CD4-positive, CD25-positive, alpha-beta regulatory T cell (primary cell): ENCODE measurements around the gene MXRA7. TPM values are rescaled to one million over a fixed set of nuclear protein-coding genes. Genes with fewer than 3 reads are reported as not detected.
A peak's percentile ranks its signal among the peaks of the same experiment; 100 is the strongest.

Source experiments
- ATAC-seq, 2 donors: fragments of 150-1000 bp; cut with Tn5 transposase; one replicate each; pipeline ENCODE4 v1.10.0; 2021; ENCODE audit warnings: low read depth in 2 of 2, moderate number of reproducible peaks in 2 of 2, moderate library complexity in 1 of 2
- DNase-seq, 3 donors: peaks; one replicate each; pipeline versions ENCODE4 v3.0.0 to v3.0.0-alpha.2; 2012 to 2022; ENCODE audit warnings: mixed read lengths in 1 of 3
- H3K27ac ChIP-seq: one replicate; pipeline ENCODE4 v1.7.0; 2013; ENCODE audit warnings: mild to moderate bottlenecking, low read length; ENCODE audit not compliant: insufficient read depth, poor library complexity, severe bottlenecking
- H3K27me3 ChIP-seq: one replicate; pipeline ENCODE4 v1.7.0; 2013; ENCODE audit warnings: low read length; ENCODE audit not compliant: control insufficient read depth, insufficient read depth
- H3K36me3 ChIP-seq: one replicate; pipeline ENCODE4 v1.7.0; 2013; ENCODE audit warnings: mild to moderate bottlenecking, low read length, moderate library complexity; ENCODE audit not compliant: control insufficient read depth, insufficient read depth
- H3K4me1 ChIP-seq: 2 replicates; pipeline ENCODE4 v1.7.0; 2013; ENCODE audit warnings: mild to moderate bottlenecking, low read length; ENCODE audit not compliant: insufficient read depth, control insufficient read depth, poor library complexity, severe bottlenecking
- H3K4me3 ChIP-seq: one replicate; pipeline ENCODE4 v1.7.0; 2013; ENCODE audit warnings: low read depth, mild to moderate bottlenecking, low read length, moderate library complexity
- H3K9me3 ChIP-seq, 2 experiments: 1 replicate in 1 of 2; 2 replicates in 1 of 2; pipeline ENCODE4 v1.7.0; 2013; ENCODE audit warnings: low read length in 2 of 2, mild to moderate bottlenecking in 1 of 2, moderate library complexity in 1 of 2; ENCODE audit not compliant: control insufficient read depth in 2 of 2
- H3K27ac Mint-ChIP-seq, 3 donors: one replicate each; pipeline ENCODE4 v1.8.0; 2020 to 2022; ENCODE audit warnings: mild to moderate bottlenecking in 3 of 3, mixed read lengths in 3 of 3, moderate library complexity in 2 of 3
- H3K27me3 Mint-ChIP-seq: one replicate; pipeline ENCODE4 v1.8.0; 2022; ENCODE audit warnings: mild to moderate bottlenecking, mixed read lengths
- H3K36me3 Mint-ChIP-seq: one replicate; pipeline ENCODE4 v1.8.0; 2020; ENCODE audit warnings: mixed read lengths
- H3K4me1 Mint-ChIP-seq, 4 donors: one replicate each; pipeline ENCODE4 v1.8.0; 2020 to 2022; ENCODE audit warnings: mixed read lengths in 4 of 4, mild to moderate bottlenecking in 1 of 4
- H3K4me3 Mint-ChIP-seq, 4 donors: one replicate each; pipeline ENCODE4 v1.8.0; 2020 to 2022; ENCODE audit warnings: mild to moderate bottlenecking in 4 of 4, mixed read lengths in 4 of 4, moderate library complexity in 3 of 4
- H3K9me3 Mint-ChIP-seq, 7 donors: one replicate each; pipeline ENCODE4 v1.8.0; 2020 to 2022; ENCODE audit warnings: mixed read lengths in 7 of 7, mild to moderate bottlenecking in 3 of 7, moderate library complexity in 2 of 7
- polyA plus RNA-seq, 4 donors: library from polyadenylated mRNA; unstranded; fragments of 300-500 nt; fragmentation: Illumina TruSeq; gene quantifications; one replicate each; pipeline ENCODE4 v1.2.3, GENCODE V29; 2021
- total RNA-seq: library from RNA; stranded (reverse); gene quantifications from one replicate; pipeline ENCODE4 v1.2.3, GENCODE V29; 2022

The MXRA7 gene
- total and polyA plus RNA-seq, 5 donors from 2014 or later: 2.2 to 8.8 (median 5.0) TPM

DNA sequence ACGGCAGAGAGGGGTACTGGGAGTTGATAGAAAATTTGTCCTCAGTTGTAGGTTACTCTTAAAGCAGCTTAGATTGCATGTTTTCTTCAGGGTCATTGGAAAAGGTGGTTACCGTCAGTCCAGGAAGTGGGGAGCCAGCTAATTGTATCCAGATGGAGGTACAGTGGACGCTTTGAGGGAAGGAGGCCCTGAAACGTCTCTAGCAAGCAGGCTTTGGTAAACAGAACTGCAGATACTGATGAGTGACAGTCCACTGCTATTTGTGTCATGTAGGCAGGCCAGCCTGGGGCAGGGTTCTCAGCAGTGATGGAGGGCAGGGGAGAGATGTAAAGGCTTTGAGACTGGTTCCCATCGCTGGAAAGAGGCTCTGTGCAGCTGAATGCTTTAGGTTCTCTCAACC, 37.0 kb downstream of the MXRA7 start:
- H3K4me3 Mint-ChIP-seq: peak overlapping the region in 3 of 4 donors; percentile 62 to 90 (median 69)
- H3K27me3 Mint-ChIP-seq: peaks cover 6% of the 10 kb centered on the region
- no peak overlapping the region for H3K27ac Mint-ChIP-seq
- no peak for DNase-seq
- no peak overlapping the region for H3K4me3 ChIP-seq
- no peaks in the 10 kb centered on the region for H3K36me3 ChIP-seq
- no peaks in the 10 kb centered on the region for H3K27me3 ChIP-seq
- no peak for ATAC-seq
- H3K36me3 Mint-ChIP-seq: no peaks in the 10 kb centered on the region
- no peaks in the 10 kb centered on the region for H3K9me3 Mint-ChIP-seq
- H3K4me1 ChIP-seq: peaks cover 30% of the 10 kb centered on the region
- H3K9me3 ChIP-seq: no peaks in the 10 kb centered on the region
- H3K4me1 Mint-ChIP-seq: peaks cover 16 to 41% (median 23%) of the 10 kb centered on the region in 4 donors
- H3K27ac ChIP-seq: no peak overlapping the region

DNA sequence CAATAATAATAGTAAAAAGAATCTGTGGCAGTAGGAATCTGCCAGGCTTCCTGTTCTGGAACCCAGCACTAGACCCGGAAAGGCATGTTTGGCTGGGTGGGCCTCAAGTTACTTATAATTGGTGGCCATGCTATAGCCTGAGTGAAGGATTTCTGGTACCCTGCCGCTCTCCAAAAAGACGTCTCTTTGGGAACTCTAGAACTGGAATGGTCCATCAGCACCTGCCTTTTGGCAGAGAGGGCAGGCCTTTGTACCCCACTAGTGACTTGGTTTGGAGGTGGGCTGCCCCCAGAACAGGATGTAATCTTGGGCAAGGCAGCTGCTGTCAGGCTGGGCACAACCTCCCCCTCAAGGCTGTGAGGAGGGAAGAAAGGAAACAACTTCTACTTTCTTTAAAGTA, 37.9 kb downstream of the MXRA7 start:
- Histone ChIP-seq H3K27ac (no peak overlapping the region), H3K9me3 (no peaks in the 10 kb centered on the region), H3K4me1 (peaks cover 22% of the 10 kb centered on the region), H3K4me3 (peak overlapping the region; percentile 97), H3K36me3 (no peaks in the 10 kb centered on the region), H3K27me3 (no peaks in the 10 kb centered on the region)
- ATAC-seq: no peak
- peaks cover 10% of the 10 kb centered on the region for H3K27me3 Mint-ChIP-seq
- no peaks in the 10 kb centered on the region for H3K36me3 Mint-ChIP-seq
- DNase-seq: no peak
- peaks cover 16 to 41% (median 23%) of the 10 kb centered on the region in 4 donors for H3K4me1 Mint-ChIP-seq
- peak overlapping the region in 2 of 3 donors; percentile 53 to 97 for H3K27ac Mint-ChIP-seq
- H3K9me3 Mint-ChIP-seq: no peaks in the 10 kb centered on the region
- H3K4me3 Mint-ChIP-seq: peak overlapping the region; percentile 84 to 97 (median 89)

DNA sequence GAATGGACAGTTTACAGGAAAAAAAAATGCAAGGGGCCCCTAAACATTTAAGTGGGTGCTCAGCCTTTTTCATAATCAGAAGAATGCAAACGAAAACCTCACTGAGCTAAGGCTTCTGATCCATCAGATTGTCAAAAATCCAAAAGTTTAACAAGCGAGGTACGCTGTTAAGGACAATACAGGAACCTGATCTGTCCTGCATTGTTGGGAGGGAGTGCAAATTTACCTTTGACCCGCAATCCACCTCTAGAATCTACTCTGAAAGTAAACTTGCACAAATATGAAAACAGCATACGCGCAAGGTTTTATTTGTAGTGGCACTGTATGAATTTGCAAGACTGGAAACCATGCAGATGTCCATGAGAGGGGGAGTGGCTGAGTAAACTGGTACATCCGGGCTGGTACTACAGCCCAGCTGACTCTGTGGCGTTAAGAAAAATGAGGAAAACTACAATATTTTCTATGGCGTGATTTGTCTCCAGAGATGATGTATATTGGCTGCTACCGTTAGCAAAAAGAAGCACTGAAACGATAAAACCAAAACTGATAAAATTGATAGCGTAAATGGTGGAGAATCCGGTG, 38.4 kb downstream of the MXRA7 start:
- ATAC-seq (no peak), DNase-seq (peak in 1 of 3 donors; percentile 46)
- Histone ChIP-seq H3K27ac (peak overlapping the region; percentile 80), H3K36me3 (no peaks in the 10 kb centered on the region), H3K9me3 (no peaks in the 10 kb centered on the region), H3K27me3 (no peaks in the 10 kb centered on the region), H3K4me1 (peaks cover 19% of the 10 kb centered on the region), H3K4me3 (peak overlapping the region; percentile 97)
- Mint-ChIP-seq H3K27ac (peak overlapping the region; percentile 96 to 99 (median 97)), H3K4me1 (peaks cover 16 to 41% (median 23%) of the 10 kb centered on the region in 4 donors), H3K27me3 (peaks cover 13% of the 10 kb centered on the region), H3K36me3 (no peaks in the 10 kb centered on the region), H3K9me3 (no peaks in the 10 kb centered on the region), H3K4me3 (peak overlapping the region; percentile 84 to 97 (median 89))

DNA sequence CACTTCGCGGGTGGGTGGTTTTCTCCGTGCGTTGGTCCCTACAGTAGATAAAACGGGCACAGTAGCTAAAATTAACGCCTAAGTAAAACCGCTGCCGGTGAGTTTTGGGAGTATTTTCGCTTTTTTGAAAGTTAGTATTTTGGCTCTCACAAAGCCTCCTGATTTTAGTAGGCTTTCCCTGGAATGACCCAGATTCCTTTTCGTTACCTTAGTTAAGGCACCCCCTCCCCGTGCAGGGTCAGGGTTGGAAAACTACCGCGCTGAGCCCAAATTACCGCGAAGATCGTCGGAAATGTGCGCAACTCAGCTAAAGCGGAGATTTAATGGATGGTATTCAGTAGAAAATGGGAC, 38.9 kb downstream of the MXRA7 start:
- H3K9me3 Mint-ChIP-seq: no peaks in the 10 kb centered on the region
- peak overlapping the region; percentile 80 for H3K27ac ChIP-seq
- DNase-seq: no peak
- ATAC-seq: no peak
- peaks cover 16 to 41% (median 23%) of the 10 kb centered on the region in 4 donors for H3K4me1 Mint-ChIP-seq
- no peaks in the 10 kb centered on the region for H3K27me3 ChIP-seq
- no peaks in the 10 kb centered on the region for H3K36me3 Mint-ChIP-seq
- peak overlapping the region; percentile 84 to 97 (median 89) for H3K4me3 Mint-ChIP-seq
- H3K27ac Mint-ChIP-seq: peak overlapping the region; percentile 96 to 99 (median 97)
- H3K9me3 ChIP-seq: no peaks in the 10 kb centered on the region
- H3K4me3 ChIP-seq: peak overlapping the region; percentile 97
- H3K36me3 ChIP-seq: no peaks in the 10 kb centered on the region
- peaks cover 19% of the 10 kb centered on the region for H3K4me1 ChIP-seq
- H3K27me3 Mint-ChIP-seq: peaks cover 15% of the 10 kb centered on the region

DNA sequence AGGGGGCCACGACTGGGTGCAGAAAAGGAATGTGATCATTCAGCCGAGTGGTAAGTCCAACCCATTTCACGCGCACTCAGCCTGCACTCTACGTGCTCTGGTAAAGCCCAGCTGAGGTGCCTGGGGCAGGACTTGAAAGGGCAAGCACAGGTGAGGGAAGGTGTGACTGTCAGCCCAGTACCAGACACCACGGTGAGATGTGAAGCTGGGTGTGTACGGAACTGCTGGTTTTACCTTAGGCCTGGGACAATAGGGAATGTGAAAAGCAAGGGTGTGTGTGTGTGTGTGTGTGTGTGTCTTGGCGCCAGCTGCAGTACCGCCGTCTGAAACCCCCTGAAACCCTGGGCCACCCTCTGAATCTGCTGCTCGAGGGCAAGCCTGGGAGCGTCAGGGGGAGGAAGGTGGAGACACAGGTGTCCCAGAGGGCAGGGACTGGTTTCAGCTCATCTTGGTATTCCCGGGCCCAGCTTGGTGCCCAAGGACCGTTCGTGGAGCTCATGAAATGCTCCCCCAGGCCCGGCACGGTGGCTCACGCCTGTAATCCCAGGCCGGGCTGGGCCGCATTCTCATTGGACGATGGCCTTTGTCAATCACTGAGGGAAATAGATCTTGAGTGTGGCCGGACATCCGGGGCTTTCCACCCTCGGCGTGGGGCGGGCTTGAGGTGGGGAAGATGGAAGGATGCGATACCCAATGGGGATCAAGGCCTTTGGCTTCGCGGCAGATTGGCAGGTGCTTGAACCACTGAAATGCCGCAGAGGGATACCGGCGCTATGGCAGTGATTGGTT, 39.4 kb downstream of the MXRA7 start:
- Histone ChIP-seq H3K9me3 (no peaks in the 10 kb centered on the region), H3K4me1 (peaks cover 19% of the 10 kb centered on the region), H3K27ac (peak overlapping the region; percentile 80), H3K36me3 (no peaks in the 10 kb centered on the region), H3K27me3 (no peaks in the 10 kb centered on the region), H3K4me3 (peak overlapping the region; percentile 97)
- H3K36me3 Mint-ChIP-seq: no peaks in the 10 kb centered on the region
- ATAC-seq: peak; percentile 99
- H3K27me3 Mint-ChIP-seq: peaks cover 15% of the 10 kb centered on the region
- no peaks in the 10 kb centered on the region for H3K9me3 Mint-ChIP-seq
- peaks cover 16 to 41% (median 23%) of the 10 kb centered on the region in 4 donors for H3K4me1 Mint-ChIP-seq
- H3K4me3 Mint-ChIP-seq: peak overlapping the region; percentile 84 to 97 (median 89)
- peak overlapping the region; percentile 96 to 99 (median 97) for H3K27ac Mint-ChIP-seq
- peak; percentile 98 to 100 (median 99) for DNase-seq

DNA sequence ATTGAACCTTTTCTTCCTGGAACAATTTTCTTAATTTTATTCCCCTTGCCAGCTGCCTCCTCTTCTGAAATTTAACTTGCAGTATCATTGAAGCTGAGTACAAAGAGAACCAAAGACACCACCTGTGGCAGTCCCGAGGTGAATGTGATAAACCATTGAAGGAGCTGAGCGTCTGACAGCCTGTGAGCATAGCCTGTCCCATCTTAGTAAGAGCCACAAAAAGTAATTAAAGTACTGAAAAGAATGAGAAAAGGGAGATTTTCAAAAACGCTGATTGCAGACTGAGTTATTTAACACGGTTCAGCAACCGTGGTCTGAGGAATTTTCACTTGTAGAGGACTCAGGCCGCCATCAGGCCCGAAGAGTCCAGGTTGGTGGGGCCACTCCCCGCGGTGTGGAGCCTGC, 40.0 kb downstream of the MXRA7 start:
- Histone ChIP-seq H3K27ac (peak overlapping the region; percentile 80), H3K36me3 (no peaks in the 10 kb centered on the region), H3K4me3 (peak overlapping the region; percentile 0), H3K27me3 (no peaks in the 10 kb centered on the region), H3K9me3 (no peaks in the 10 kb centered on the region), H3K4me1 (peaks cover 19% of the 10 kb centered on the region)
- Mint-ChIP-seq H3K27me3 (peaks cover 15% of the 10 kb centered on the region), H3K27ac (peak overlapping the region; percentile 96 to 99 (median 97)), H3K9me3 (no peaks in the 10 kb centered on the region), H3K4me3 (peak overlapping the region; percentile 53 to 97 (median 89)), H3K4me1 (peaks cover 16 to 41% (median 23%) of the 10 kb centered on the region in 4 donors), H3K36me3 (no peaks in the 10 kb centered on the region)
- no peak for DNase-seq
- ATAC-seq: no peak

DNA sequence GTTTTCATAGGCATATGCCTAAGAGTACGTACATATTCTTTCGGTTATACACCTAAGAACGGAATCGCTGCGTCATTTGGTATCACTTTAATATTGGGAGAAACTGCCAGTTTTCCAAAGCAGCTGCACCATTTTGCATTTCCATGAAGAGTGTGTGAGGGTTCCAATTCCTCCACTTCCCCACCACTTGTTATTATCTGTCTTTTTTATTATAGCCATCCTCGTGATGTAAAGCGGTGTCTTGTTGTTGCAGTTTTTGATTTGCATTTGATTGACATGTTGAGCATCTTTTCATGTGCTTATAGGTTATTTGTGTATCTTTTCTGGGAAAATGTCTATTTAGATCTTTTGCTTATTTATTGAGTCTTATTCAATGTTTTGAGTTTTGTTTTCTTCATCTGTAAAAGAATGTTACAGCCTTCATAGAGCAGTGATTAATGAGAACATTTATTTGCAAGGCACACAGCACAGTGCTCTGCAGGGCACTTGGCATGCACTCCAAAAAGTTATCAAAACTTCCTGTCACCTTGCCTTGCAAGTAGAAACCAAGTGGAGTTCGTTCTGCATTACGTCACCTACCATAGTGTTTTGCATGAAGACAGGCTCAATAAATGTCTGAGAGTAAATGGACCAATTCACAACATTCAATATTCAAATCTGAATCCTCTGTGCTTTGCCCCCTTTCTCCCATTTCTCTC, 40.6 kb downstream of the MXRA7 start:
- peak in 2 of 3 donors; percentile 45 to 75 for DNase-seq
- Histone ChIP-seq H3K27me3 (no peaks in the 10 kb centered on the region), H3K4me3 (peak overlapping the region; percentile 0), H3K27ac (peak overlapping the region; percentile 80), H3K9me3 (no peaks in the 10 kb centered on the region), H3K4me1 (peaks cover 19% of the 10 kb centered on the region), H3K36me3 (no peaks in the 10 kb centered on the region)
- no peaks in the 10 kb centered on the region for H3K36me3 Mint-ChIP-seq
- ATAC-seq: no peak
- no peaks in the 10 kb centered on the region for H3K9me3 Mint-ChIP-seq
- peak overlapping the region; percentile 29 to 97 (median 96) for H3K27ac Mint-ChIP-seq
- H3K4me3 Mint-ChIP-seq: peak overlapping the region; percentile 53 to 97 (median 89)
- peaks cover 16 to 41% (median 23%) of the 10 kb centered on the region in 4 donors for H3K4me1 Mint-ChIP-seq
- peaks cover 15% of the 10 kb centered on the region for H3K27me3 Mint-ChIP-seq
